ENCODE measurements around the gene CDHR4.
"Not testable (repeated sequence)": the region's sequence is repeated elsewhere in the genome, so short reads cannot be mapped to it uniquely, and the experiment has no call there.

The CDHR4 gene

GRCh38 chr3:49779358-49780079 is 20.2 kb downstream of the CDHR4 start:
- DNase-seq, result no peak

GRCh38 chr3:49776101-49776500 is 23.6 kb downstream of the CDHR4 start:
- DNase-seq, result not testable (repeated sequence)

GRCh38 chr3:49775538-49775937 is 24.1 kb downstream of the CDHR4 start:
- DNase-seq, result no peak

DNA sequence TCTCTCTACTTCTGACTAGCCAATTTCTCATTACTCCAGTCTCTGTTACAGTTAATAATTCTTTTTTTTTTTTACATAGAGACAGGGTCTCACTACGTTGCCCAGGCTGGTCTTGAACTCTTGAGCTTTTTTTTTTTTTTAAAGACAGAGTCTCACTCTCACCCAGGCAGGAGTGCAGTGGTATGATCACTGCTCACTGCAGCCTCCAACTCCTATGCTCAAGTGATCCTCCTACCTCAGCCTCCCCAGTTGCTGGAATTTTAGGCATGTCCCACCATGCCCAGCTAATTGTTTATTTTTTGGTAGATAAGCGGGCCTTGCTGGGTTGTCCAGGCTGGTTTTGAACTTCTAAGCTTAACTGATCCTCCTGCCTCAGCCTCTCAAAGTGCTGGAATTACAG is 27.0 kb downstream of the CDHR4 start:
- no peak for DNase-seq

GRCh38 chr3:49771340-49771938 is 28.2 kb downstream of the CDHR4 start:
- no peak for DNase-seq

GRCh38 chr3:49769926-49770325 is 29.7 kb downstream of the CDHR4 start:
- DNase-seq, result no peak

DNA sequence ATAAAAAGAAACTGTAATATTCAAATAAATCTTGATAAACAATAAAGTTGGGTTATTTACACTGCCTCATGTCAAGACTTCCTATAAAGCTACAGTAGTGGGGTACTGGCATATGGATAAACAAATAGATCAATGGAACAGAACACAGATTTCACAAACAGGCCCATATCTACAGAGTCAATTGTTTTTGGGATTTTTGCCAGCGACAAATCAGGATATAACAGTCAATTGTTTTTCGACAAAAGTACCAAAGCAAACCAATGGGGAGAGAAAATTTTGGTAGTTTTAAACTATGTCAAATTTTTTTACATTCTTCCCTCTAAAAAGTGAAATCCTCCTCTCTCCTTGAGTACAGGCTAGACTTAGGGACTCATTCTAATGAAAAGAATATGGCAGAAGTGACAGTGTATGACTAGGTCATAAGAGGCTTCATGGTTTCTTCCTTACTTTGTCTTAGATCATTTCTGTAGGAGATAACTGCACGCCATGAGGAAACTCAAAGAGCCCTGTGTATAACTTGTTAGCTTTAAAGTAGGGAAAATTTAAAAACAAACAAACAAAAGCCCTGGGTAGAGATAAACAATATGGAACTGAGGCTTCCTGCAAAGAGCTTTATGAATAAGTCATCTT is 30.3 kb downstream of the CDHR4 start:
- no peak for DNase-seq

DNA sequence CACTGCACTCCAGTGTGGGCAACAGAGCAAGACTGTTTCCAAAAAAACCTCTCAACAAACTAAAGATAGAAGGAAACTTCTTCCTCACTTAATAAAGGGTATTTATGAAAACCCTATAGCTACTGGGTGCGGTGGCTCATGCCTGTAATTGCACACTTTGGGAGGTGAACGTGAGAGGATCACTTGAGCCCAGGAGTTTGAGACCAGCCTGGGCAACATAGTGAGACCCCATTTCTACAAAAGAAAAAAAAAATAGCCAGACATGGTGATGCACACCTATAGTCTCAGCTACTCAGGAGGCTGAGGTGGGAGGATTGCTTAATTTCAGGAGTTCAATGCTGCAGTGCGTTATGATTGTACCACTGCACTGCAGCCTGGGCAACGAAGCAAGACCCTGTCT is 35.7 kb downstream of the CDHR4 start:
- DNase-seq, result no peak

DNA sequence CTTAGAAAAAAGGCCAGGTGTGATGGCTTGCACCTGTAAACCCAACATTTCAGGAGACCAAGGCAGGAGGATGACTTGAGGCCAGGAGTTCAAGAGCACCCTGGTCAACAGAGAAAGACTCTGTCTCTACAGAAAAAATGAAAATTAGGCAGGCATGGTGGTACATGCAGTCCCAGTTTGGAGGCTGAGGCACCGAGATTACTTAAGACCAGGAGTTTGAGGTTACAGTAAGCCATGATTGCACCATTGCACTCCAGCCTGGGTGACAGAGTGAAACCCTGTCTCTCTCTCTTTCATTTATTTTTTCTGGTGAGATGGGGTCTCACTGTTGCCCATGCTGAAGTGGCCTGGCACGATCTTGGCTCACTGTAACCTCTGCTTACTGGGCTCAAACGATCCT is 38.0 kb downstream of the CDHR4 start:
- no peak for DNase-seq

GRCh38 chr3:49759226-49759625 is 40.4 kb downstream of the CDHR4 start:
- DNase-seq, result no peak

- no peak for DNase-seq
Measured at GRCh38 chr3:49757197-49757596, 42.5 kb downstream of the CDHR4 start.

- DNase-seq, result no peak
Measured at GRCh38 chr3:49756036-49756435, 43.6 kb downstream of the CDHR4 start.

GRCh38 chr3:49754536-49754935 is 45.1 kb downstream of the CDHR4 start:
- no peak for DNase-seq

DNA sequence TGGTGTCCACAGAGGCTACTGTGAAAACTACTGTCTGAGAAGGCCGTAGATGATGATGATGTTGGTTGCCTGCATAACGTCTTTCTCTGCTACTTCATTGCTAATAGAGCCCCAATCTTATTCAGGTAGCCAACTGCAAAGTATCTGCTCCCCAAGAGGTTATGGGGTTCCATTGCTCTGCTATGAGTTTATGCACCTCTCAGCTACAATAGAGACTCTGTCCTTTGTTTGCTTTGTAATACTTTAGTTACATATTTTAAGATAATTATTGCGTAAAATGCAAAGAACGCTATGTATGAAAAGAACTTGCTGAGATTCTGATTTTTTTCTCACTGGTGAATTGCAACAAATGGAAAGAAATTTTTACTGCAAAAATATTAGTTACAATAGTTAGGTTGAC is 48.2 kb downstream of the CDHR4 start:
- DNase-seq, result no peak

GRCh38 chr3:49750056-49750455 is 49.6 kb downstream of the CDHR4 start:
- no peak for DNase-seq

- DNase-seq, result not testable (repeated sequence)
Measured at GRCh38 chr3:49748874-49749273, 50.8 kb downstream of the CDHR4 start.

DNA sequence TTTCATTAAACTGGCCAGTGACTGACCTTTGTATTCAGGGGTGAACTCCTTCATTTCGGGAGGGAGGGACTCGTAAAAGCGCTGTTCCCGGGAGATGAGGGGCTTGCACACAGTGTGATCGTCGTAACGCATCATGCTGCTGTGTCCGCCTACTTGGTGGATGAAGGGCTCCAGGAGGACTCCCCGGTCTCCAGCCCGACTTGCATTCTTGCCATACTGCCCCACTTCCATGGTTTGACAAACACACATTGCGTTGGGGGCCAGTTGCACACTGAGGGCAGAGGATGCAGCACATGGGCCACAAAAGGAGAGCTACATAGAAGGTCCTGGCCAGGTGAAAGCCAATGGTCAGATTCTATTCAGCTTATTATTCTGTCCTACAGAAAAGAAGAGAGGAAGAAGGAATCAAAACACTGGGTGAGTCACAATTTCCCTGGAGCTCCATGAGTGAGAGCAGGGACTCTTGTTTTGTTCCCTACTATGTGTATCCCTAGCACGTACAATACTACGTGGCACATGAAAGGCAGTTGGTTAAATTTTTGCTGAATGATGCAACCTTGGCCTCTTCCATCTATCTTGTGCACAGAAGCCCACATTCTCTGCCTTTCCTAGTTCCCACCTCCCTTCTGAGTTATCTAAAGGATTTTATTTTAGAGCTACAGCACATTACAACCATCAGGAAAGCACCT is 51.7 kb downstream of the CDHR4 start:
- DNase-seq, result no peak

- no peak for DNase-seq
Measured at GRCh38 chr3:49745986-49746385, 53.7 kb downstream of the CDHR4 start.
